ENCODE results near the gene DUS4L.

Gene DUS4L

DNA sequence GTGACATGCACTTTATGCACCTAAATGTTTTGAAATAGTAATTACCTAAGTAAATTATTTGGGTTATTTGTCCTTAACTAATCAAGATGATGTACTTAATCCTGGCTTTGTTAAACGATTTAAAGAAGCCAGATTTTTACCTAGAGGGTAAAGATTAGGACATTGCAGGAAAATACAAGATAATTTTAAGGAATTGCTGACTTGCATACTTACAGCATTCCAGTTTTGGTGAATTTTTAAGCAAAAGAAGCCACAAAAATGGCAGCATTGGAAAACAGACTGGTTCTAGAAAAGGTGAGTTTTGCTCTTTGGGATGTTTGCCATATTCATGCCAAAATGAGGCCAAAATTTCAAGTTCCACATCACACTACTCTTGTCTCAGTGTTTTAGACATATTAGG is 49.7 kb downstream of the DUS4L start:
- DNase-seq (ENCODE audit: extremely low read depth in 1 of 2, low read depth in 1 of 2): no peak

- no peak for DNase-seq (ENCODE audit: extremely low read depth in 1 of 2, low read depth in 1 of 2)
Measured at GRCh38 chr7:107613948-107614347, 50.2 kb downstream of the DUS4L start.

- DNase-seq (ENCODE audit: extremely low read depth in 1 of 2, low read depth in 1 of 2): no peak
Measured at GRCh38 chr7:107614425-107614824, 50.7 kb downstream of the DUS4L start.

- DNase-seq (ENCODE audit: extremely low read depth in 1 of 2, low read depth in 1 of 2): no peak
Measured at GRCh38 chr7:107615910-107616680, 52.3 kb downstream of the DUS4L start.

- no peak for DNase-seq (ENCODE audit: extremely low read depth in 1 of 2, low read depth in 1 of 2)
Measured at GRCh38 chr7:107622429-107622828, 58.7 kb downstream of the DUS4L start.

DNA sequence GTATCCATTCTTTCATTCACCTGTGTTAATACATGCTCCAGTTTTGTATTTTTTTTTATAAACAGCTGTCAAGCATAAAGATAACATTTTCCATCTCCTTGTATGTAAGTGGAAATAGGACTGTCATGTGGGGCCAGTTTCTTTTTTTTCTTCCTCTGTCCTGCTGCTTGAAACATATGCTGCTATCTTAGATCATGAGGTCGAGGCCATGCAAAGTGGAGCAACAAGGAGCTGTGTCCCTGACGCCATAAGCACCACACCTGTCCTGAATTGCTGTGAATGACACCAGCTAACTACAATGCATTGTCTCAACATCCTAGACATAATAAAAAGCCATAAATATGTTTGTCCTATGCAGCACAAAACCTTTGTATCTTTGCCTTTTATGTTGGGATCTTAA is 59.1 kb downstream of the DUS4L start:
- no peak for DNase-seq (ENCODE audit: extremely low read depth in 1 of 2, low read depth in 1 of 2)

GRCh38 chr7:107627002-107627401 is 63.2 kb downstream of the DUS4L start:
- DNase-seq (ENCODE audit: extremely low read depth in 1 of 2, low read depth in 1 of 2): no peak

Data from activated CD8-positive, alpha-beta memory T cell treated with anti-CD3 and anti-CD28 coated beads for 1 hour (primary cell).